ENCODE results near the gene CEP20.

CEP20 gene

DNA sequence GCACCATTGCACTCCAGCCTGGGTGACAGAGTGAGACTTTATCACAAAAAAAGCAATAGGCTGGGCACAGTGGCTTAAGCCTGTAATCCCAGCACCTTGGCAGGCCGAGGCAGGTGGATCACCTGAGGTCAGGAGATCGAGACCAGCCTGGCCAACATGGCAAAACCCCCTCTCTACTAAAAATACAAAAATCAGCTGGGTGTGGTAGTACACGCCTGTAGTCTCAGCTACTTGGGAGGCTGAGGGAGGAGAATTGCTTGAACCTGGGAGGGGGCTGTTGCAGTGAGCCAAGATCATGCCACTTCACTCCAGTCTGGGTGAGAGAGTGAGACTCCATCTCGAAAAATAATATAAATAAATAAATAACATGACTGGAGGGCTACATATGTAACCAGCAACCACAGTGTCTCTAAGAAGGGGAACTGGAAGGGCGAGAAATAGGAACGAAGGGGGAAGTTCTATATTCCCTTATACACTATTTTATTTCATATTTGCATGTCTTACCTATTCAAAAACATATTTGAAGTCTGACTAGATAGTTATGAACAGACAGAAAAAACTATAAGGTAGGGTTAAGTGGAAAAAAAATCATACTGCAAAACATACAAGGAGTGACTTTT, 57.5 kb downstream of the CEP20 start:
- no peak for DNase-seq (ENCODE audit: low spot score)

DNA sequence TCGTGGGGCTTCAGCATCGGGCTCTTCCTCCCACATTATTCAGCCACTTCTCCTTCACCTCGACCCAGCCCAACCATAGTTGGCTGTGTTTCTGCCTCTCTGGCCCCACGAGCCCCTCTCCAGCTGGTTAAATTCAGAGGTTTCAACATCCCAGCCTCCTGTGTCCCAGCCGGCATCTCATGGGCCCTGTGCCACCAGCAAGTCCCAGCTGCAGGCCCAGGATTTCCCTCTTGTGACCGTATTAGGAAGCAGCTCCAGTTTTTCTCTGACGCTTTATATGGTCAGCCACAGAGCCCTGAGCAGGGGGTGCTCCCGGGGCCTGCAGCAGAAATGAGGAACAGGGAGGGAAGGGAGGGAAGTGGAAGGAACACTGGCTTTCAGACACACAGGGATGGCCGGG, 58.9 kb downstream of the CEP20 start:
- DNase-seq (ENCODE audit: low spot score): no peak

DNA sequence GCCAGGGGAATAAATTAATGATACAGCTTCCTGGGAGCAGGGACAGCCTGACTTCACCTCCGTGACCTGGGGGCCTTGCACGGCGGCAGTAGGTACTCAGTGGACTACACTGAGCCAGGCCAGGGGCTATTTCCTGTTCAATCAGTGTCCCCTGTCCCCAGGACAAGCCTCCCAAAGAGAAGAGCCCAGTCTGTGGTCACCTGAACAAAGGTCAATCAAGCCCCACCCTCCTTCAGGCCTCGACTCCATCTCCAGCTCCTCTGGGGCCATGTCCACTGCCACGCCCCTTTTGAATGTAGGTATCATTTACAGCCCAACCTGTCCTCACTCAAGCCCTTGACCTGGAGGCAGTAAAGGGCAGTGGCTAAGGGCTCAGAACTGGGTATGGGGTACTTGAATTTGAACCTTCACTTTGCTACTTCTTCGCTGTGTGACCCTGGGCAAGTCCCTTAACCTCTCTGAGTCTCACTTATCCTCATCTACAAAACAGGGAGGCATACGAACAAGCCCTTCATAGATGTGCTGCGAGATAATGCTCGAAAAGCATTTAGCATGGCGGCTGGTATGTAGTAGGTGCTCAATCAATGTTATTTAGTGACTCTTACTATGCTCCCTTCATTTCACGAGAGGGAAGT, 60.6 kb downstream of the CEP20 start:
- DNase-seq (ENCODE audit: low spot score): no peak

DNA sequence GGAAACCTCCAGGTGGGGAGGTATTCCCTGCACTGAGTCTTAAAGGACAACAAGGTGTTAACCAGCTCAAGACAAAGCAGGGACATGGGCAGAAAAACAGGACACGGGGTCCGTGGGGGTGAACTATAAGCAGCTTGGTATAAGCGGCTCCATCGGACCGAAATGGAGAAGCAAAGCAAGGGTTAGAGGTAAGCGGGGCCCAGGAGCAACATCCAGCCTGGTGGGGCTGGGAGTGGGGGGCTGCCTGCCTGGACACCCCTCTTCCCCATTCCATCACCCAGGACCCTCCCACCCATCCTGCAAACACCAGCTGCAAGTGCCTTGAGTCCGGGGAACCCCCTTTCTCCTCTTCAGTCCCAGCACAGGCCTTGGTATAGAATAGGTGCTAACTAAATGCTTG, 61.1 kb downstream of the CEP20 start:
- DNase-seq (ENCODE audit: low spot score): no peak

DNA sequence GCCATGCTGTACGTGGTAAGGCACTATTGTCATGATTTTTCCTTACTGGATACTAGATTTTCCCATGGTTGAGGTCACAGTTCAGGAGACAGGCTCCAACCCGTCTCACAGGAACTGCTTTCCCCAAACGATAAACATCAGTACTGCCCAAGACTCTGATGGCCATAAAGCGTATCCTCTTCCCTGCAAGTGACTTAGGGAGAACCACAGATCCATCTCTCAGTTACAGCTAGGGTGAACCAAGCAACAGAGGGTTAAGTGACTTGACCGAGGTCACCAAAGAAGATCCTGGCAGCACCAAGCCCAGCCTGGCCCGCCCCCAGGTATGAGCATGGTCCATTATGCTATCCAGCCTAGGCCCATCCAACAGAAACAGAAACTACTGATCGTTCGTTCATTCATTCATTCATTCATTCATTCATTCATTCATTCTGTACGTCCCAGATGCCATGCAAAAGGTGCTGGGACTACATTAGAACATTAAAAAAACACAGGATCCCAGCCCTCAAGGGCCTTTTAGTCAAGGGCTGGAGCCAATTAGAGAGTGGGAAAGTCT, 62.6 kb downstream of the CEP20 start:
- DNase-seq (ENCODE audit: low spot score): no peak

DNA sequence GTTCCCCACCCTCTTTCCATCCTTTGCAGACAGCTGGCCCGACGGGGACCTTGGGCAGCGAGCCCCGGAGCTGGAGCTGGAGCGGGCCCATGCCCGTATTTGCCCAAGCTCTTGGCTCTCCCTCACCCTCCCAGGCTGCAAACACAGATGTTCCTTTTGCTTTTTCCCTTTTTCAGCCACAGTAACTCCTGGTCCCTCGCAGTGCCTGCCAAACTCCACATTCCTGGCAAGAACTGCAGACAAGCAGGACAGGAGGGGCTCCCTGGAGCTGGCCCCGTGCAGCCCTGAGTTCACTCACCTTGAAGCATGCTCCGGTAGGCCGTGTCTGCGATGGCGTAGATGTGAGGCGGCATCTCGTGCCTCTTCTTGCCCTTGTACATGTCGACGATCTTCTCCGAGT, 65.4 kb downstream of the CEP20 start:
- no peak for DNase-seq (ENCODE audit: low spot score)

DNA sequence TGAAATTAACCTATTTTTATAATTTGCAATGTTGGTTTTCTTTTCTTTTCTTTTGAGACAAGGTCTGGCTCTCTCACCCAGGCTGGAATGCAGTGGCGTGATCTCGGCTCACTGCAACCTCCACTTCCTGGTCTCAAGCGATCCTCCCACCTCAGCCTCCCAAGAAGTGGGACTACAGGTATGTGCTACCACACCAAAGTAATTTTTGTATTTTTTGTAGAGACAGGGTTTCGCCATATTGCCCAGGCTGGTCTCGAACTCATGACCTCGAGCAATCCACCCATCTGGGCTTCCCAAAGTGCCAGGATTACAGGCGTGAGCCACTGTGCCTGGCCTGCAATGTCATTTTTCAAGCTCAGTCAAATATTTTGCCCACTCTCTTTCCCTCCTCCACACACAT, 67.6 kb downstream of the CEP20 start:
- no peak for DNase-seq (ENCODE audit: low spot score)

DNA sequence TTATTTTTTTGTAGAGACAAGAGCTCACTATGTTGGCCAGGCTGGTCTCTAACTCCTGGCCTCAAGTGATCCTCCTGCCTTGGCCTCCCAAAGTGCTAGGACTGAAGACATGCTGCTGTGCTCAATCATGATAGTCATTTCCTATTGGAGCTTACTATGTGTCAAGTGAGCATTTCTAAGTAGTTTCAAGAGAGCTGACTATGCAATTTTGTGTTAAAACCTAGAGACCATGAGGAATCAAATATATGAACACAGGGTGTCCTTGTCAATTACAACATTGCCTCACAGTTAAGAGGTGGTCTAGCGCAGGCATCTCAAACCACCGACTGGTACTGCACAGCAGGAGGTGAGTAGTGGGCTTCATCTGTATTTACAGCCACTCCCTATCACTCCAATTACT, 69.4 kb downstream of the CEP20 start:
- DNase-seq (ENCODE audit: low spot score): no peak

DNA sequence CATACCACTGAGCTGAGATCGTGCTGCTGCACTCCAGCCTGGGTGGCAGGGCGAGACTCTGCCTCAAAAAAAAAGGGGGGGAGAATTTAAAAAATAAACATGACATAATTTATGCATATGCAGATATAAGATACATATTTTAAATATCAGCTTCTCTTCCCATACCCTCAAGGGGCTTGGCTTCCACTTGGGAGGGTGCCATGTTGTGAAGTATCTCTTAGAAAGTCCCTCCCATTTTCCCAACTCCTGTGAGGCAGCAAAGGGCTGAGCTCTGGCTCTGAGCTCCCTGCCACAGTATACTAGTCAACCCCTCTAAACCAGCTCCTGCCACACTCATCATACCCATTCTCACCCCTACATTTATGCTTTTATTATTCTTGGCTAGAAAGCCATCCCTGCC, 71.0 kb downstream of the CEP20 start:
- no peak for DNase-seq (ENCODE audit: low spot score)

DNA sequence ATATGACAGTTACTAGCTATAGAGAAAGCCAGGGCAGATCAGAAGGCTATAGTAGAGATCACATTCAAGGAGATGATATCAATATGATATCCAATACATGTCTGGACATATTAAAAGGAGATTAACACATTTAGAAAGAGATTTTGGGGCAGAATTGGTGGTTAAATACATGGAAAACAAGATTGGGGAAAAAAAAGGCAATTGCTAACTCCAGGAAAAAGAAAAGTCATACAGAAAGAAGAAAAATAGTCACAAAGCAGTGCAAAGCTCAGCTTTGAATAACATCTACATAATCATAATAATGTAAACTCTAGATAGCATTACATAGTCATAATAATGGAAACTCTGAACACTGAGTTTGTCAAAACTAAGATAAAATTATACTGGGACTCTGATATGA, 72.2 kb downstream of the CEP20 start:
- DNase-seq (ENCODE audit: low spot score): no peak

Data from GM03348 (cell line).